ENCODE data around the gene SH3BP5. TPM values are rescaled to one million over a fixed set of nuclear protein-coding genes. Genes with fewer than 3 reads are reported as not detected.

Gene SH3BP5
- total RNA-seq, 2 experiments from 2014 or later: 2.4 TPM

DNA sequence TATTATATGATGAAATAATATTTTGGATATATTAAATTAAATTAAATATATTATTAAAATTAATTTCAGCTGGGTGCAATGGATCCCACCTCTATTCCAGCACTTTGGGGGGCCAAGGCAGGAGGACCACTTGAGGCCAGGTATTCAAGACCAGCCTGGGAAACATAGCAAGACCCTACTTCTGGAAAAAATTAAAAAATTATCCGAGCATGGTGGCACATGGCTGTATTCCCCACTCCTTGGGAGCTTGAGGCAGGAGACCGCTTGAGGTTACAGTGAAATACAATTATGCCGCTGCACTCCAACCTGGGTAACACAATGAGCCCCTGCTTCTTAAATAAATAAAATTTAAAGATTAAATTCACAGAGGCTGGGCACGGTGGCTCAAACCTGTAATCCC, 61.4 kb downstream of the SH3BP5 start:
- Mint-ChIP-seq H3K27ac (no peak overlapping the region), H3K9me3 (no peaks in the 10 kb centered on the region), H3K4me1 (peaks cover 50% of the 10 kb centered on the region), H3K27me3 (no peaks in the 10 kb centered on the region), H3K4me3 (no peak overlapping the region), H3K36me3 (no peaks in the 10 kb centered on the region)
- DNase-seq: no peak

DNA sequence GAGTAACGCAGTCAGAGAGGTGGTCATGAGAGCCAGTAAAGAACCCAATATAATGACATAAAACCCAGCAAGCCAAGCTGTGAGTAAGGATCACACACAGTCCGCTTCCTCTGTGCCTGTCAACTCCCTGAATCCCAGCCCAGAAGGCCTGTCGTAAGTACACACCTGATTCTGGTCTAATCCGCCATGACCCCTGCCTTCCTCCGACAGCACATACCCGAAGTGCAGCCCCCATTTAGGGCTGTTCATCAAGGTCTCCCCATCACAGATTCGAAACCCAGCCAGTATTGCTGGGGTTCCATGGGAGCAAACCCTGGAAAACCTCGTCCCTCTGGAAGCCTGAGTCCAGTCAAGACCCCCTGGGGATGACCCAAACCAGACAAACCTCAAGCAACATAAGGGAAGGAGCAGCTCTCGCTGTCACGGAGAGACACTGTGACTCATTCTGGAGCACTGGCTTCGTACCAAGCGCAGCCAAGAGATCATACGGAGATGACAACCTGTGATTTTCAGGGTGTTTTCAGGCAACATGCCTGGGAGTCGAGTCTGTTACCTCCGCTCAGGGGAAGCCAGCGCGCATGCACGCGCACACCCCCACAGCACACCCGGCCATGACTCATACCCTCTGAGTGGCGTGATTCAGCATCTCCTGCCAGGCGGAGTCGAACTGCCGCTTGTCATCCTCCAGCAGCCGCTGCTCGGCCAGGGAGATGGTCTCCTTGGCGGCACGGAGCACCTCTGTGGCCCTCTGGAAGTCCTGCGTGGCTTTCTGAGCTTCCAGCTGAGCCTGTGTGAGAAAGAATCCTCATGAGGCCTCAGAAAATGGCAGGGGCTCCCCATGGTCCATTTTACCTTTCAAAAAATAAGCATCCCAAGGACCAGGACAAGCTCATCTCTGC, 63.0 kb downstream of the SH3BP5 start:
- no peaks in the 10 kb centered on the region for H3K9me3 Mint-ChIP-seq
- peaks cover 41% of the 10 kb centered on the region for H3K4me1 Mint-ChIP-seq
- H3K36me3 Mint-ChIP-seq: no peaks in the 10 kb centered on the region
- peak; percentile 88 for DNase-seq
- no peaks in the 10 kb centered on the region for H3K27me3 Mint-ChIP-seq
- peak overlapping the region; percentile 59 for H3K27ac Mint-ChIP-seq
- peak overlapping the region; percentile 29 for H3K4me3 Mint-ChIP-seq

DNA sequence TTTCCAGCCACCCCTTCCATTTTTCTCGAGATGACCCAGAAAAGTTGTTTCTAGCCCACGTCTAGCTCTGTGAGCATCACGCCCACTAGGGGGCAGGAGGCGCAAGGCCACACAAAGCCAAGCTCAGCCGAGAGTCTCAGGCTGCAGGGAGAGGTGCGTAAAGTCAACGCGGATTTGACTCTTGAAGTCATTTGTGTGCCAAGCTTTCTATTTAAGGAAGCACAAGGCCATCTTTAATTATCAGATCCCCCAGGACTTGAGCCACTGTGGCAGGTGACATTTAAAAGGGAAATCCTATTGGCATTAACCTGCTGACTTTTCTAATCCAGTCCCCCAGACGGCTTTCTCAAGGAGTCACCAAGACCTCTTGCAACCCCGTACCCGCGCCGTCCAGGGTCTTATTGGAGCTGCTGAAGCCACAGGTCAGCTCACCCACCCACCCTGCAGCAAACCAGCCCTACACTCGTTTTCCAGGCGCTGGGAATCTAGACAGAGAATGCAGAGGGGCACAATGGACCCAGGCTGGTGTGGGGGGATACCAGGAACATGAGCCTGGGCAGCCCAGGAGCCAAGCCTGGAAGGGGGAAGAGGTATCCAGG, 64.3 kb downstream of the SH3BP5 start:
- Mint-ChIP-seq H3K9me3 (no peaks in the 10 kb centered on the region), H3K4me3 (no peak overlapping the region), H3K27ac (no peak overlapping the region), H3K36me3 (no peaks in the 10 kb centered on the region), H3K27me3 (no peaks in the 10 kb centered on the region), H3K4me1 (peaks cover 39% of the 10 kb centered on the region)
- DNase-seq: peak; percentile 83

DNA sequence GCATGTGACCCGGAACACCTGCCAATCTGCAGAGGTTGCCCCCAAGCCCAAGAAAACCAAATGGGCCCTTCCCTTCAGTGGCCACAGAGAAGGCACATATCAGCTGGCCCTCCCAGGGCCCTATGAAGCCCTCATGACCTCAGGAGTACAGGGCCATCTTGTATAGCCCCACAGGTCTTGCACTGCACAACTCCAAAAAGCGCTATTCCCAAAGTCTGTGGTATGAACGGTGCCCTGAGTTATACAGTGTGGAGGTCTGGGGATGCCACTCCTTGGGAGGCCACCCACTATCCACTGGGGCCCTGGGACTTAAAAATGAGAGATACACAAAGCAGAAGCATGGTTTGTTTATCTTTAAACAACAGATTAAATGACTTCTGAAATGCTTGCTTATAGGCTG, 64.9 kb downstream of the SH3BP5 start:
- Mint-ChIP-seq H3K4me1 (peaks cover 38% of the 10 kb centered on the region), H3K9me3 (no peaks in the 10 kb centered on the region), H3K4me3 (no peak overlapping the region), H3K36me3 (no peaks in the 10 kb centered on the region), H3K27ac (no peak overlapping the region), H3K27me3 (no peaks in the 10 kb centered on the region)
- no peak for DNase-seq

DNA sequence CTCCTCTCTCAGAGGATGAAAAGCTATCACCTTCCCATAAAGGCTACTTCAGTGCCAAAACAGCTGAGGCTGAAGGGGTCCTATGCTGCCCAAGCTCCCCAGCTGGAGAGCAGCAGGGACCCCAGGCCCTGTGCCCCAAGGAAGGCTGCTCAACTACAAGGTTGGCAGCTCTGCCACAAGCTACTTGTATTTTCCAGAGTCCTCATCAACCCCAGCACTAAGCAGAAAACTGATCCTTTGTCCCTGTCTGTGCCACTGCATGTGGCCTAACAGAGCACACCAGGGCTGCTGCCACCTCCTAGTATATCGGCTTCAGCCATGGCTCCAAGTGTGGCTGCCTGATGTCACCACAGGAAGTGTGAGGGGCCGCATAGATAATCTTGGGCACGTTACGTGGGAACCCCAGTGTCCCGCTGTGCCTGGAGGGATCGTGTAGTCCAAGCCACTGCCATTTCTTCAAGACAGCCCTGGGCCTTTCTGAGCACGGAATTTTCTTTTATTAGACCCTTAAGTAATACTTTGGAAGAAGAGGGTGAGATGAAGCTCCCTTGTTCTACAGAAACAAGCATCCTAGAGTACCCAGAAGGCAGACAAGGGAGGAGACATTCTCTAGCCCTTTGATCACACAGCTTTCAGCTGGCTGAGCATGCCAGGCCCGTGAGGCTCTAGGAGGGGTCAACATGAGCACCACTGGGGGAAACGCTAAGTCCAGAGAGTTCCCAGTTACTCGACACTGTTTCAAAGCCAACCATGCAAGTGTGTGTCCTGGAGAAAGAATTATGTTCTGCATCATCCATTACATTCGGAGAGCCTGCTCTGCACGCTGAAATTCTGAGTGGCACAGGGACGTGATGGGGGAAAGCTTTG, 65.6 kb downstream of the SH3BP5 start:
- H3K4me1 Mint-ChIP-seq: peaks cover 31% of the 10 kb centered on the region
- DNase-seq: no peak

DNA sequence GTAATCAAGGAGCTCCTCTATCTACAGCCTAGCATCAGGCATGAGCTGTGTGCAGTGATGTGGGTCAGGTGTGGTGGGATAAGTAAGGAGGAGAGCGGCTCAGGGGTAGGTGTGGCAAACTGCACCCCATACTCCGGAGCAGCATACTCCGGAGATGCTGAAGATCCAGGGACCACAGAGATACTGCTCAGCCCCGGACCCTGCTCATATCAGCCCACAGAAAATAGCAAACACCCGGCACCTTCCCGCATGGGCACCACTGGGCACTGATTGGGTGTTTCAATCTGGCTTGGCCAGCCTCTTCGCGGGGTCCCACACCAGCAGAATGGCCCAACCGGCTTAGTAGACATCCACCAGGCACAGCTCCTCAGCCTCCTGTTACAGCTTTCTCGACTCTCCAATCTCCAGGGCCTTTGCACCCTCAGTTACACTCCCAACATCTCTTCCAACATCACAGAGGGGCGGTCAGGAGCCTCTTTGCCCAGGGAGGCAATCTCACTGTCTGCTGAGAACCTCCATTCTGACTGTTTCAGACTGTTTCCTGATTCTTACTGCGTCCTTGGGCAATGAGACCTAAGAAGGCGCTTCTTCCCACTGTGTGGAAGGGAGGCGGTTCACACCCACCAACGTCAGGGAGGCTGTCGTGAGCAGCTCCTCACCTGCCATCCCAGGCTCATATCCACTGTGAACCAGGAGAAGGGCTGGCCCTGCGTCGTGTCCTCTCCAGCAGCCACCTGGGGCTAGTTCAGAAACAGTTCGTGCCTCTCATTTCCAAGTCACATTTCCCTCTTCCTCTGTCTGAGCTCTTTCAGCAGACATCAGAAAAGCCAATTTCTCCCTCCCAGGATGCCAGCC, 66.5 kb downstream of the SH3BP5 start:
- H3K36me3 Mint-ChIP-seq: no peaks in the 10 kb centered on the region
- no peaks in the 10 kb centered on the region for H3K27me3 Mint-ChIP-seq
- DNase-seq: no peak
- H3K9me3 Mint-ChIP-seq: no peaks in the 10 kb centered on the region
- no peak overlapping the region for H3K27ac Mint-ChIP-seq
- peaks cover 26% of the 10 kb centered on the region for H3K4me1 Mint-ChIP-seq
- H3K4me3 Mint-ChIP-seq: no peak overlapping the region

More for the DNA sequence above, 65.6 kb downstream of the SH3BP5 start:
- H3K27ac Mint-ChIP-seq: no peak overlapping the region
- H3K9me3 Mint-ChIP-seq: no peaks in the 10 kb centered on the region
- no peak overlapping the region for H3K4me3 Mint-ChIP-seq
- no peaks in the 10 kb centered on the region for H3K27me3 Mint-ChIP-seq
- no peaks in the 10 kb centered on the region for H3K36me3 Mint-ChIP-seq

DNA sequence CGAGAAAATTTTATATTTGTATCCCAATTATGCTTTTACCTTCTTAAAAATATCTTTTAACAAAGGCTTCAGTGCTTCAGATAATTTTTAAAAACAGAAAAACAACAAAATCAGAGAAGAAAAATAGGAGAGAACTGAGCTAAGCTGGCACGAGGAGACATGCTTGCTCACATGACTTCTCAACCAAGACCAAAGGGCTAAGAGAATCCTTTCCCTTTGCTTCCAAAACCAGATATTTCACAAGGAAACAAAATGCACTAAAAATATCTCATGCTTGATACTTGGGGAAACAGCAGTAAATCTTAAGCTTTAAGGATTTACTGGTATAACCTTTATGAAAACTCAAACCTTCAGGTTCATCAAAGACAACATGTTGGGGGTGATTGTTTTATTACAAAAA, 67.9 kb downstream of the SH3BP5 start:
- no peak overlapping the region for H3K4me3 Mint-ChIP-seq
- no peak for DNase-seq
- peaks cover 14% of the 10 kb centered on the region for H3K4me1 Mint-ChIP-seq
- H3K27me3 Mint-ChIP-seq: no peaks in the 10 kb centered on the region
- H3K27ac Mint-ChIP-seq: no peak overlapping the region
- no peaks in the 10 kb centered on the region for H3K36me3 Mint-ChIP-seq
- H3K9me3 Mint-ChIP-seq: no peaks in the 10 kb centered on the region

DNA sequence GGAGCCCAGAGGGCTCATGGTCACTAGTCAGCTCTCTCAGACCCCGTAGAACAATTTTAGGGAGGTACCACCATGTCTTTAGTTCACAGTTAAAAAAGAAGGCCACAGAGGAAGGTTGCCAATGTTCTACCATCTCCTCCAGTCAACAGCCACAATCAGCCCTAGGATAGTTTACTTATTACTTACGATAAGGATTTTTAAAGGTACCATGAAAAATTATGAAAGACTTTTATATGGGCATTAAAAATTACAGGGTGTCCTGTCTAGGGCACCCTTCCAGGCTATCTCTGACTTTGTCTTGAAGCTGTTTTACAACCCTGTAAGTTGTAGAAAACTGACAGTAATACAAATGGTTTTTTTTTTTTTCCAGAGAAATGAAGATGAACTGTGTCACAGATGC, 68.5 kb downstream of the SH3BP5 start:
- H3K4me3 Mint-ChIP-seq: no peak overlapping the region
- H3K36me3 Mint-ChIP-seq: no peaks in the 10 kb centered on the region
- no peak for DNase-seq
- H3K27ac Mint-ChIP-seq: no peak overlapping the region
- no peaks in the 10 kb centered on the region for H3K9me3 Mint-ChIP-seq
- H3K27me3 Mint-ChIP-seq: no peaks in the 10 kb centered on the region
- H3K4me1 Mint-ChIP-seq: peaks cover 8% of the 10 kb centered on the region

DNA sequence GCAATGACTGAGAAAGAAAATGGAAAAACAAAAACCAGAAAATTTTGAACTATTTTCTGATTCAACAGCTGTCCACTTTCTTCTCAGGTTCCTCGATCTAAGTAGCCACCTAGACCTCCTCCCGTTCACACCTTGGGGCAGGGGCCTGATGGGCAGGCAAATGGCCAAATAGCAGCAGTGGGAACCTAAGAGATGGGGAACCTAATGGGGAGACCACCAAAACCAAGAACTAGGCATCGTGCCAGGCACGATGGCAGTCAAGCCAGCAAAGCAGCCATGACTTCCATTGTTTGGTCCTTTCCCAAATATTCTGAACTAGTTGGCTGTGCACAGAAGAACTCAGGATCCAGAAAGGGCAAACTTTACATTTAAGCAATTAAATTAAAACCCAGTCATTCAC, 69.3 kb downstream of the SH3BP5 start:
- Mint-ChIP-seq H3K27me3 (no peaks in the 10 kb centered on the region), H3K9me3 (no peaks in the 10 kb centered on the region), H3K4me1 (peaks cover 7% of the 10 kb centered on the region), H3K4me3 (no peak overlapping the region), H3K27ac (no peak overlapping the region), H3K36me3 (no peaks in the 10 kb centered on the region)
- DNase-seq: no peak

DNA sequence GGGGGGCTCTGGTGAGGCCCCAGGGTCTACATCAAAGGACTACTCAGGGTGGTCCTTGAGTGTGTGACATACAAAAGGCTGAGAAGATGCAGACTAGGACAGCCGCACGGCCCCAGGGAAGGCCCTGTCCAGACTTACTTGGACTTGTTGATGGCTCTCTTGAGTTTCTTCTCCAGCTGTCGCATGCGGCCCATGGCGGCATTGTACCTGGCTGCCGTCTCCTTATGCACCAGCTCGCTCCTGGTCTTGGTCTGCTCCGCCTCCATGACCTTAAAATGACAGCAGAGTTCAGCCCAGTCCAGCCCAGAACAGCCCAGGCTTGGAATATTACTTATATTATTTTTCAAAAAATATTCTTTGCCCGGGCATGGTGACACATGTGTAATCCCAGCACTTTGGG, 70.4 kb downstream of the SH3BP5 start:
- Mint-ChIP-seq H3K36me3 (peaks cover 2% of the 10 kb centered on the region), H3K9me3 (no peaks in the 10 kb centered on the region), H3K4me1 (peaks cover 3% of the 10 kb centered on the region), H3K4me3 (no peak overlapping the region), H3K27me3 (no peaks in the 10 kb centered on the region), H3K27ac (no peak overlapping the region)
- DNase-seq: no peak

DNA sequence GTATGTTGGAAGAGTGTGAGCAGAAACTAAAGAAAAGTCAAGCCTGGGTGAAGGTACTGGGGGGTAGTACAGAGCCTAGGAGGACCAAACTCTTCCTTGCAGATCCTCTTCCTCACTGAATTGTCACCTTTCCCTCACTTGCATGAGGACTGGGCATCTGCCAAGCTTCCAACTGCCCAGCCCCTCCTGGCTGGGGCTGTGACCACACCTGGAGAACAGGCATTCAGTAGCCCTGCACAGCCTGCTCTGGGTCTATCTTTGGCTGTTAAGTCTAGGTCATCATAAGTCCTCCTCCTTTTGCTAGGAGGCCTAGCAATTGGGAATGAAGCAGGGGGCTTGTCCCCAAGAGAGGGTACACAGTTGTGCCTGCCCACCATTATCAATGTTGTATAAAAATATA, 71.1 kb downstream of the SH3BP5 start:
- no peak overlapping the region for H3K27ac Mint-ChIP-seq
- H3K9me3 Mint-ChIP-seq: no peaks in the 10 kb centered on the region
- no peak for DNase-seq
- no peaks in the 10 kb centered on the region for H3K27me3 Mint-ChIP-seq
- H3K36me3 Mint-ChIP-seq: peaks cover 2% of the 10 kb centered on the region
- peaks cover 3% of the 10 kb centered on the region for H3K4me1 Mint-ChIP-seq
- H3K4me3 Mint-ChIP-seq: no peak overlapping the region

DNA sequence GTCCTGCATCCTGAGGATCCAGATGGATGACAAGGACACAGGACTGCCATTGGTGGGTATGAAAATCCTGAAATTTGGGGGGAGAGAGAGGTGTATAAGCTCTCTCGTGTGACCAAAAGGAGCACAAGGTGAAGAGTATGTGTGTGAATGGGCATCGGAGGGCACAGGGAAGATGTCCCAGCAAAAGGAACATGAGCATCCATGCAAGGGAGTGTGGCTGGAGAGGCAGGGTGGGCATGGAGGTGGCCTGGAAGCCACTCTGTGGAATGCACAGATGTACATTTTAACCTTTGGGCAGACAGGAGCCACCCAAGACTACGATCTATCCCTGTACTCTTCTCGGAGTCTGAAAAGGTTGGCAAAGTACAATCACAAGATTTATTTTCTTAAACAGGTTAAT, 71.9 kb downstream of the SH3BP5 start:
- Mint-ChIP-seq H3K27me3 (no peaks in the 10 kb centered on the region), H3K4me1 (peaks cover 2% of the 10 kb centered on the region), H3K9me3 (no peaks in the 10 kb centered on the region), H3K27ac (peak overlapping the region; percentile 22), H3K4me3 (no peak overlapping the region), H3K36me3 (peaks cover 5% of the 10 kb centered on the region)
- DNase-seq: no peak

DNA sequence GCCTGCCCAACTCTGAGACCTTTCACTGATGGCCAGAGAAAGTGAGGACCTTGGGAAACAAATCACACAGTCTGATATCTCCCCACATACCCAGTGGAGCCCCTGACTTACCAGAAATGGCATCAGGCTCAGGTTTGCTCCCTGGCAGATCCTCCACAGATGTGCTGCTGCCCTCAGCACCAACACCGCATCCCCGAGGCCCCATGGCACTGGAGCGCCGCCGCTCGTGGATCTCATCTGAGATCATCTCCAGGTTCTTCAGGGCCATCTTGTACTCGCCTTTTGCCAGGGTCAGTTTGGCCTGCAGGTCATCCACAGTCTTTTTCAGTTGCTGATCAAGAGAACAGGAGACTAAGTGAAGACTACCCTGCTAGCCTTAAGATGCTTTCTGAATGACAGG, 73.7 kb downstream of the SH3BP5 start:
- H3K27me3 Mint-ChIP-seq: no peaks in the 10 kb centered on the region
- no peaks in the 10 kb centered on the region for H3K4me1 Mint-ChIP-seq
- no peak overlapping the region for H3K27ac Mint-ChIP-seq
- H3K4me3 Mint-ChIP-seq: no peak overlapping the region
- H3K9me3 Mint-ChIP-seq: no peaks in the 10 kb centered on the region
- no peak for DNase-seq
- H3K36me3 Mint-ChIP-seq: peaks cover 6% of the 10 kb centered on the region

DNA sequence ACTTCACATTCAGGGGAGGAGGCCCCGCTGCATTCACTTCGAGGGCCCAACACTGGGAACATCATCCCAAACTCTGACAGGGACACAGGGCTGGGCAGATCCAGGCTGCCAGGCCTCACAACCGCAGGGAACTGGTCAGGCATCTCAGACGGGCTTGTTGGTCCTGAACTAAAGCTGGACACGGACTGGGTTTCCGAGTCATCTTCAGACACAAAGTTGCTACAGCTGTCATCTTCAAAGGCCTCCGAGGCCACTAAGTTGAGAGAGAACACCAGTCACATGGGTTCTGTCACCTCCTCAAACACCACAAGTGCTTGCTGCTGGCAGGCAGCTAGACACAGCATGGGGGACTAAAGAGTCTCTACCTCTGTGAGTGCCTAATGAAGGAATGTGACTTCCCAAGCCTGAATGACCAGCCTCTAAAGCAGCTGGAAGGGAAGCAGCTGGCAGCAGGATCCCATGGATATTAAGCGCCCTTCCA, 75.5 kb downstream of the SH3BP5 start:
- Mint-ChIP-seq H3K4me1 (peaks cover 7% of the 10 kb centered on the region), H3K27ac (peak overlapping the region; percentile 23), H3K9me3 (no peaks in the 10 kb centered on the region)

More for the DNA sequence above, 75.5 kb downstream of the SH3BP5 start:
- DNase-seq: no peak
- H3K36me3 Mint-ChIP-seq: peaks cover 9% of the 10 kb centered on the region
- H3K27me3 Mint-ChIP-seq: no peaks in the 10 kb centered on the region
- no peak overlapping the region for H3K4me3 Mint-ChIP-seq
